ENCODE data around the gene CNDP1.
"Not testable (repeated sequence)": the region's sequence is repeated elsewhere in the genome, so short reads cannot be mapped to it uniquely, and the experiment has no call there.

The CNDP1 gene

DNA sequence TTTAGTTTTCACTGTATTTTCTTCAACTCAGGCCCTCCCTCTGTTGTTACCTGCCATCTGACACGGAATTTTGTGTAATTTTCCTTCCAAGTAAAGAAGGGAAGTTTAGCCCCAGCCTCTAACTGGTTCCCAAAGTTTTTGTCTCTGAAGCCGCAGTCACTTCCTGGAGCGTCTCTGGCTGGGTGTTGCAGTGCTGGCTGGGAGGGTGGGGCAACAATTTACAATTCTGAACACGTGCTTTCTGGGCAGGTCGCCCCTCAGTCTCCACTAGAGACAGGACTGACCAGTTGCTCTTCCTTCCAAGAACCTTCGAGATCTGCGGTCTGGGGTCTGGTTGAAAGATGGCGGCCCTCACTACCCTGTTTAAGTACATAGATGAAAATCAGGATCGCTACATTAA lies 34.7 kb upstream of the CNDP1 start:
- H3K36me3 Mint-ChIP-seq, result peaks cover 13% of the 10 kb centered on the region
- H3K4me3 Mint-ChIP-seq, result peak overlapping the region; percentile 87
- H3K27me3 Mint-ChIP-seq, result no peaks in the 10 kb centered on the region
- H3K27ac Mint-ChIP-seq, result peak overlapping the region; percentile 93
- H3K9me3 Mint-ChIP-seq, result no peaks in the 10 kb centered on the region
- peaks cover 64% of the 10 kb centered on the region for H3K4me1 Mint-ChIP-seq

DNA sequence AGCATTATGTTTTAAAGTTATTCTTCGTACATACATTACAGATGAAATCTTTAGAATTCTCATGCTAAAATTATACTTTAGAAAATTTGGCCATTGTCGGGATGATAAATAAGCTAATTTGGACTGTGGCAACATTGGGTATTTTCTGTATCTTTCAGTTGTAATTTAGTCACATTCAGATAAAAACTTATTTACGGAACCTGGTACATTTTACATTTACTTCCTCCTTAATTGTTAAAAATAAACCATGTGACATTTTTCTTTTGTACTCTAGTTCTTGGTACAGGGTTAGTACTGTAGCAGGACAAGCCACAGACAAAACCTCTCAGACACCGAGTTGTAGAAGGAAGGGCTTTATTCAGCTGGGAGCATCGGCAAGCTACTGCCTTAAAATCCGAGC lies 33.9 kb upstream of the CNDP1 start:
- H3K36me3 Mint-ChIP-seq, result peaks cover 13% of the 10 kb centered on the region
- H3K4me1 Mint-ChIP-seq, result peaks cover 64% of the 10 kb centered on the region

DNA sequence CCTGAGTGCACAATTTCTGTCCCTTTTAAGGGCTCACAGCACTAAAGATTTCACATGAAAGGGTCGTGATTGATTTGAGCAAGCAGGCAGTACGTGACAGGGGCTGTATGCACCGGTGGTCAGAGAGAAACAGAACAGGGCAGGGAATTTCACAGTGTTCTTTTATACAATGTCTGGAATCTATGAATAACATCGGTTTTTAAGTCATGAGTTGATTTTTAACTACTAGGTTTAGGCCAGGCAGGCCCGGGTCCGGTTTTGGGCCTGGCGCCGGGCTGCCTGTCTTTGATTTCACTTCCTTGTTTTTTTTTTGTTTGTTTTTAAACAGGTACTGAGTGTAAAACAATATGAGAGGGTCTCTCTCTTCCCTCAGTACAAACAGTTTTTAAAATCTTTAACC lies 33.5 kb upstream of the CNDP1 start:
- peaks cover 16% of the 10 kb centered on the region for H3K36me3 Mint-ChIP-seq

More for the DNA sequence above, 33.9 kb upstream of the CNDP1 start:
- Mint-ChIP-seq H3K4me3 (peak overlapping the region; percentile 79), H3K27ac (peak overlapping the region; percentile 91), H3K27me3 (no peaks in the 10 kb centered on the region), H3K9me3 (no peaks in the 10 kb centered on the region)

DNA sequence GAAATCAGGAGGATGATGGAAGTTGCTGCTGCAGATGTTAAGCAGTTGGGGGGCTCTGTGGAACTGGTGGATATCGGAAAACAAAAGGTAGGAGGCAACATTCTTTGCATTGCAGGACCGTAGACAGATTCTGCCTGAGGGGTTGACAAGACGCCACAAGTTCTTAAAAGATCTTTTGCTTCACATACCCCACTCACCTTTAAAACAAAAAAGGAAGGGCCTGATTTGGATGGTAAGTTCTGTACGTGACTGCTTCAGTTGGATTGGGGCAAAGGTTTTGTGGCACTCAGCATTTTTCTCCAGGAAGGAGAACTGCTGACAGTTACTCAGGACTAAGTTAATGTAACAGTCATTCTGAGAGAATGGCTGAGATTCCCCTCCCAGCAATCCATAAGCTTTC lies 32.9 kb upstream of the CNDP1 start:
- Mint-ChIP-seq H3K4me3 (peak overlapping the region; percentile 51), H3K9me3 (no peaks in the 10 kb centered on the region), H3K27ac (peak overlapping the region; percentile 91), H3K27me3 (no peaks in the 10 kb centered on the region), H3K4me1 (peaks cover 57% of the 10 kb centered on the region), H3K36me3 (peaks cover 16% of the 10 kb centered on the region)

More for the DNA sequence above, 33.5 kb upstream of the CNDP1 start:
- Mint-ChIP-seq H3K4me3 (peak overlapping the region; percentile 79), H3K27ac (peak overlapping the region; percentile 91), H3K4me1 (peaks cover 60% of the 10 kb centered on the region)
- not testable (repeated sequence) for H3K27me3 Mint-ChIP-seq, H3K9me3 Mint-ChIP-seq

DNA sequence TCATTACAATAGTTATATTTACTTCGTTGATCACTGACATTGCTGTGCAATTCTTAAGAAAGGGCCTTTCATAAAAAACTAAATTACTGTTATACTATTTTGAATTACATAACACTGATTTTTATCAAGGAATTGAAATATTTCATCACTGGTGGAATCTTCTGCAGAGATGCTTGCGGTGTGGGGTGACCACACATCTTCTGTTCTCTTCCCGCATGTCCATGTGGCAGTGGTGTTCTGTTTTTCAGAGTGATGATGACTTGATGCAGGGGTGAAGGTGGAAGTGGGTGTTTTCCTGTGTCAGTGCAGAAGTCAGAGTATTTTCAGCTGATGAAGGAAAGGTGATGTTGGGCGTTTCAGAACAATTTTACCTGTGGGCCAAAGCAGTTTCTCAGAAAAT lies 31.2 kb upstream of the CNDP1 start:
- Mint-ChIP-seq H3K36me3 (peaks cover 30% of the 10 kb centered on the region), H3K9me3 (no peaks in the 10 kb centered on the region), H3K4me1 (peaks cover 55% of the 10 kb centered on the region), H3K27me3 (no peaks in the 10 kb centered on the region), H3K27ac (no peak overlapping the region), H3K4me3 (no peak overlapping the region)

DNA sequence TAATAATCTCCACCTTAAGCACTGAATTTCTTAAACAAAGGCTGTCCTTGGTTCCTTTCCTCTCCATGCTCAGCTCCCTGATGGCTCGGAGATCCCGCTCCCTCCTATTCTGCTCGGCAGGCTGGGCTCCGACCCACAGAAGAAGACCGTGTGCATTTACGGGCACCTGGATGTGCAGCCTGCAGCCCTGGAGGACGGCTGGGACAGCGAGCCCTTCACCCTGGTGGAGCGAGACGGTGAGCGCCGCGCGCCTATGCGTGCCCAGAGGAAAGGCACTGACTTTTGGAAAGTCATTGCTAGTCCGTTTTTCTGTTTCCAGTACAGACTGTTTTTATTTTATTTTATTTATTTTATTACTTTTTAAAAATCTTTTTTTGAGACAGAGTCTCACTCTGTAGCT lies 28.5 kb upstream of the CNDP1 start:
- no peaks in the 10 kb centered on the region for H3K9me3 Mint-ChIP-seq
- peaks cover 30% of the 10 kb centered on the region for H3K36me3 Mint-ChIP-seq
- no peak overlapping the region for H3K4me3 Mint-ChIP-seq
- peak overlapping the region; percentile 65 for H3K27ac Mint-ChIP-seq
- no peaks in the 10 kb centered on the region for H3K27me3 Mint-ChIP-seq
- peaks cover 32% of the 10 kb centered on the region for H3K4me1 Mint-ChIP-seq

DNA sequence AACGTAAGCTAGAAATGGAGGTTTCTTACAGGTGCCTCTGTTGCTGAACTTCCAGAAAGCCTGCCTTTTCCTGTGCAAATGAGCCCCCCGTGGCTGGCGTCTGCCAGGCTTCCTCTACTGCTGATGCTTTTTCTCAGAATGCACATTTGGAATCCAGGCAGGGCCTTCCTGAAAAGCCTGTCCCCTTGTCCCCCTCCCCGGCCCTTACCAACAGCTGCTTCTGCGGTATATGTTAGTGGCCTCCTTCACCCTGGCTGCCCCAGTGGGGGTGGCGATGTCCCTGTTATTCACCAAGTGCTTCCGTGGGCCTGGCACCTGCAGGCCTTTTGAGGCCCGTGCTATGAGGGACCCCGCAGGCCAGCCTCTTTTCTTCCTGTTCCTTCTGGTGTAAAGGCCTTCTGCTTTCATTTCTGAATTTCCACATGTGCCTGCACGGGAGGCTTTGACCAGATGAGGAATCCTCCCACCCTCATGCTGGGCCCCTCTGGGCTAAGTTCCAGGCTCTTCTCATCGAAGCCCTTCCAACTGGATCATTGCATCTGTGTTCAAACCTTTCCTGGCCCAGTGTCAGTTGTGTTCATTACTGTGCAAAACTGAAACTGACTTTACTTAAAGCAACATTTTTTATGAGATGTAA lies 27.7 kb upstream of the CNDP1 start:
- Mint-ChIP-seq H3K4me1 (peaks cover 26% of the 10 kb centered on the region), H3K27ac (no peak overlapping the region), H3K36me3 (peaks cover 28% of the 10 kb centered on the region), H3K4me3 (no peak overlapping the region), H3K27me3 (no peaks in the 10 kb centered on the region), H3K9me3 (no peaks in the 10 kb centered on the region)

DNA sequence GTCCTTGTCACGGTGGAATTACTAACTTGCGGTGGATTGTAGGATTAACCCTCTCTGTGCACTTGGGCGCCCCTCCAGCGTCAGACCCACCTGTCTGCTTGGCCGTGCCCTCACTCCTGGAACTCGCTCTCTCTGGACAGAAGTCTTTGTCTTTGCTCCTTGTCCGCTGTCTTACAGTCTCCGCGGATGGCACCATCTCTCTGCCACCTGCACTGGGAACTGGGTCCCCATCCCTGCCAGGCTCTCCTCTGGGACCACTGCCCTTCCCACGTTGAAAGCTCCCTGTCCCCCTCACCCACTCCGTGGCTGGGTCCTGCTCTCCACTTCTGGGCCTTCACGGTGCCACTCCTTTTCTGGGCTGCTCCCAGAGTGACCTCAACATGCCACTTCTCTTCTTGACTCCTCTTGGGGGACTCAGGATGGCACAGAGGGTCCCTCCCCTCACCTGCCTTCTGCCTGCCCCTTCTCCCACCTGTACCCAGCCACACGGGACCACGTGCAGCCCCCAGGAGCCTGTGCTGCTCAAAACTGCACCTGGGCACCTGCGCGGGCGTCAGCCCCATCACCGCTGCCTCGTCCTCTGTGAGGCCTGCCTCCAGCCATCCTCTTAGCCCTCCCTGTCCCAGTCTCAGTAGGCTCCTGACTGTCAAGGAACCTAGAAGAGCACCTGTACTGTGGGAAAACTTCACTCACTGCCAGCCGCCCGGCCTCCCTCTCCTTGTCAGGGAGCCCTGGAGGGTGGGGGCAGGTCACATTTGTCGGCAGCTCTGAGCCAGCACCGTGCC lies 27.0 kb upstream of the CNDP1 start:
- H3K4me1 Mint-ChIP-seq, result peaks cover 22% of the 10 kb centered on the region
- H3K27me3 Mint-ChIP-seq, result no peaks in the 10 kb centered on the region
- H3K36me3 Mint-ChIP-seq, result peaks cover 28% of the 10 kb centered on the region
- no peak overlapping the region for H3K27ac Mint-ChIP-seq
- H3K4me3 Mint-ChIP-seq, result no peak overlapping the region
- H3K9me3 Mint-ChIP-seq, result no peaks in the 10 kb centered on the region

DNA sequence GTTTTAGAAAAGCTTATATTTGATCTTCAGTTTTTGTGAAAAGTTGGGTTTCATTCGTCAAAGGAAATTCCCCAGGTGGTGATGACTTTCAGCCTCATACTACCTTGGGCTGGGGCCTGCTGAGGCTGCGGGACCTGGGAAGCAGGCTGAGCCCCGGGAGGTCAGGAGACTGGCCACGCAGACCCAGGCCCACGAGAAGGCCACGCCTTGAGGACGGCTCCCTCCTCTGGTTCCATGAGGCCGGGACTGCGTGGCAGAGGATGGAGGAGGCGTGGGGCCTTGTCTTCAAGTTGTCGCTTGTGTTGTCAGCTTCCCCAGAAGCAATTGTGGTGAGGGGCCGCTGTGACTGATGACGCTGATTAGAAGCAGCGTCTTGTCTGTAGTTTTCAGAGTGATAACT lies 26.4 kb upstream of the CNDP1 start:
- H3K27ac Mint-ChIP-seq, result no peak overlapping the region
- peaks cover 30% of the 10 kb centered on the region for H3K36me3 Mint-ChIP-seq
- peaks cover 20% of the 10 kb centered on the region for H3K4me1 Mint-ChIP-seq
- no peaks in the 10 kb centered on the region for H3K27me3 Mint-ChIP-seq
- no peak overlapping the region for H3K4me3 Mint-ChIP-seq
- no peaks in the 10 kb centered on the region for H3K9me3 Mint-ChIP-seq

DNA sequence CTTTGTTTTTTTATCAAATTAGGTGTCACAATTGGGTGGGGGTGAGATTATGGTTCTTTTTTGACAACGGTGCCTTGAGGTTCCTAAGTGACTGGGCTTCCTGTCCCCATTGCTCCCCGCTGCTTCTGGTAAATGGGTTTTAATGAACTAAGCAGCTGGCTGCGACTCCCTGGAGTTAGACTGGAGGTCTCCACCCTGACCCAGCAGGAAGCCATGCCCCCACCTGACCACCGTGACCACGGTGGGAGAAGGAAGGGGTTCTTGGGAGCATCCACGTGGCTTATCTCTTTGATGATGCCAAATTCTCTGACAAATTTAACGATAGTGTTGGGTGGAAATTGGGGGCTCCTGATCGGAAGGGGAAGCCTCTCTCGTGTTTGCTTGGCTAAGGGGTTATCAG lies 25.9 kb upstream of the CNDP1 start:
- Mint-ChIP-seq H3K27ac (no peak overlapping the region), H3K27me3 (no peaks in the 10 kb centered on the region), H3K4me1 (peaks cover 16% of the 10 kb centered on the region), H3K4me3 (no peak overlapping the region), H3K36me3 (peaks cover 27% of the 10 kb centered on the region), H3K9me3 (no peaks in the 10 kb centered on the region)

DNA sequence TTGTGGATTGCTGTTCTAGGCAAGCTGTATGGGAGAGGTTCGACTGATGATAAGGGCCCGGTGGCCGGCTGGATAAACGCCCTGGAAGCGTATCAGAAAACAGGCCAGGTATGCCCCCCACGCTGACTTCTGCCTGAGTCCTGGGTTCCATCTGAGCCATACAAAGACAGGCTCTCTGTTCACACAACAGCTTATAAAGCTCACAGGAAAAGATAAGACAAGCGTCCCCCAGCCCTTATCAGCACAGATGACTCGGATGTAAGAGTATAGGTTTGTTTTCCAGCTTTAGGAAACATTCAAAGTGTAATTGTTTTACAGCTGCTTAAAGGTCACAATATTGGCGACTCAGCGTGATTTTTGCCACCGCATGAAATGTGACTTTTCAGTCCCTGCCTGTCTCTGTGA lies 25.5 kb upstream of the CNDP1 start:
- peaks cover 15% of the 10 kb centered on the region for H3K4me1 Mint-ChIP-seq
- H3K9me3 Mint-ChIP-seq, result no peaks in the 10 kb centered on the region
- H3K27ac Mint-ChIP-seq, result no peak overlapping the region
- no peak overlapping the region for H3K4me3 Mint-ChIP-seq
- H3K36me3 Mint-ChIP-seq, result peaks cover 26% of the 10 kb centered on the region
- no peaks in the 10 kb centered on the region for H3K27me3 Mint-ChIP-seq

DNA sequence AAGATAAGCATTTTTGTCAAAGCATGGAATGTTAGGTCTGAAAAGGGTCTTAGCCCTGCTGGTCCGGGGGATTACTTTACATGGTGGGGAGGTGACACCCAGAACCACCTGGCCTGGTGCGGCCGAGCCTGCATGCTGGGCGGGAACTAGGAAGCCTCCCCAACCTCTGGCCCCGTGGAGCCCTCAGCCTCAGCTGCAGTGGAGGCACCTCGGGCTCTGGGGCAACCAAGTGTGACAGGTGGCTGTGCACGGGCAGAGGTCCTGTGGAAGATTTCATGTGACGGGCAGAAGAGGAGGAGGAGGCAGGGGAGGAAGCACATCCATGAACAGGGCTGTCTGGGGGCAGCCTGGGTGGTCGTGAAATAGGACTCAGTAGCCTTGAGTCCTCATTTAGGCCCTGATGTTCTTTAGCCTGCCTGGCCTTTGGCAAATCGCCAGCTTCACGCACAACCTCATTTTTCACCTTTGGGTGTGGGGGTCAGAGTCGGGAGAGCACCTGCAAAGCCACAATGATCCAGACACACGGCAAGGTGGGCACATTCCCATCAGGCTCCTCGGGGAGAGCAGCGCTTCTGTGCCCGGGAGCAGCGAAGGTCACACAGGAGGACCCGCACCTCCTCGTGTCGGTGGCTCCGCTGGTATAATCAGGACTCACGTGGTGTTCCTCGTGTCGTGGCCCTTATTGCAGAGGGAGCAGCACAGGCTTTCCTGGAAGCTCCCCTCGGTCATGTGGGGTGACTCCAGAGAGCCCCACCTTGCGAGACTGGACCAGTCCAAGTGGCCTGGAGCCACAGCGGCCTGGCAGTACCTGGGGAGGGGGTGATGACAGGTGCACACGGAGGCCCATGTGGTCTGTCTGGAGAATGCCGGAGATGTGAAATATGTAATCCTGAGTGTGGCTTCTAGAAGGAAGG lies 24.2 kb upstream of the CNDP1 start:
- Mint-ChIP-seq H3K4me1 (peaks cover 15% of the 10 kb centered on the region), H3K27ac (no peak overlapping the region), H3K4me3 (no peak overlapping the region), H3K27me3 (no peaks in the 10 kb centered on the region), H3K36me3 (peaks cover 33% of the 10 kb centered on the region), H3K9me3 (no peaks in the 10 kb centered on the region)

DNA sequence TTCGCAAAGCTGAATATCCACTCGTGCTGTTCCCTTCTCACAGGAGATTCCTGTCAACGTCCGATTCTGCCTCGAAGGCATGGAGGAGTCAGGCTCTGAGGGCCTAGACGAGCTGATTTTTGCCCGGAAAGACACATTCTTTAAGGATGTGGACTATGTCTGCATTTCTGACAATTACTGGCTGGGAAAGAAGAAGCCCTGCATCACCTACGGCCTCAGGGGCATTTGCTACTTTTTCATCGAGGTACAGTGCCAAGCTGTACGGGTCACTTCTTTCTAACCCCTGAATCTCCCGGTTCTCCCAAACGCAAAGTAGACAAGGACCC lies 23.6 kb upstream of the CNDP1 start:
- no peak overlapping the region for H3K27ac Mint-ChIP-seq
- H3K4me3 Mint-ChIP-seq, result no peak overlapping the region
- peaks cover 15% of the 10 kb centered on the region for H3K4me1 Mint-ChIP-seq
- no peaks in the 10 kb centered on the region for H3K27me3 Mint-ChIP-seq
- peaks cover 31% of the 10 kb centered on the region for H3K36me3 Mint-ChIP-seq
- no peaks in the 10 kb centered on the region for H3K9me3 Mint-ChIP-seq

DNA sequence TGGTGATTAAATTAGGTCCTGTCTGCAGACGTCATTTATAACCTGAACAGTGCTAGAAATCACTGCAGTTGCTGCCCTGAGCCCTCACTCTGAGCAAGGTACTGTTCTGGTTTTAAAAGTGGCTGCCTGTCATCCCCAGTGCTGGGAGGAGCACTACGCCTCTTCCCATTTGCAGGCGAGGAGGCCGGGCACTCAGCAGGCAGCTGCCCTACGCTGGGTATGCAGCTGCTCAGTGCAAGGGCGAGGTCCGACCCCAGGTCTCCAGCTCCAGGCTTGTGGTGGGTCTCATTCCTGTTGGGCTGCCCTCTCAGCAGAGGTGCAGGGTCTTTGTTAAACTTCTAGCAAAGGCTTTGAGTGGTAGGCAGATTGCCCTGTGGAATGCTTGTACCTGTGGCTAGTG lies 22.5 kb upstream of the CNDP1 start:
- Mint-ChIP-seq H3K4me3 (no peak overlapping the region), H3K36me3 (peaks cover 26% of the 10 kb centered on the region), H3K27me3 (no peaks in the 10 kb centered on the region), H3K27ac (no peak overlapping the region), H3K9me3 (no peaks in the 10 kb centered on the region), H3K4me1 (peaks cover 13% of the 10 kb centered on the region)

DNA sequence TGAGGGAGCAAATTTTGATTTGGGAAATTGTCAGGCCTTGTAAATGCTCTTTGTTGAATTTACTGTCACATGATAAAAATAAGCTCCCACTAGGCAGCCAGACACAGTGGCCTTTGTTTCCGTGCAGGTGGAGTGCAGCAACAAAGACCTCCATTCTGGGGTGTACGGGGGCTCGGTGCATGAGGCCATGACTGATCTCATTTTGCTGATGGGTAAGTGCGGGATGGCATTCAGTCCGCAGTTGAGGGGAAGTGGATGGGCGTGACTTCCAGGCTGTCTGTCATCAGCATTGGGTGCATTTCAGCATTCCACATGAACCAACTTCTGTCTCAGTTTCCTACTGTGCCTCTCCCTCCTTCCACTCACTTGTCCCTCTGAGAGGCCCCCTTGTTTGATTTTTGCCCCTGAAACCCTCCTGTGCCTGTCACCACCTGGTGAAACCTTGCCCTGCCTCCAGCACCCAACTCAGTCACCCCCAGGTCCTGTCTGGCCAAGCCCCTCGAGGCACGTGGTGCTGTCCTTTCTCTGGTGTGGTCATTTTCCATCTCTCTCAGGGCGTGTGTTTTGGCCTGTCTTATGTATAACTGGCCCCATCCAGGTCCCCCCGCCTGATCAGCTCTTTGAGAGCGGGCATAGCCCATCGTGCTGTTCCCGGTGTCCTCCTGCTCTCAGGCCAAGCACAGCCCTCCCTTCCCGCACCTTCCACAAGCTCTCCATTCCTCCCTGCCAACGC lies 21.8 kb upstream of the CNDP1 start:
- no peaks in the 10 kb centered on the region for H3K27me3 Mint-ChIP-seq
- no peak overlapping the region for H3K4me3 Mint-ChIP-seq
- H3K9me3 Mint-ChIP-seq, result no peaks in the 10 kb centered on the region
- no peak overlapping the region for H3K27ac Mint-ChIP-seq
- peaks cover 20% of the 10 kb centered on the region for H3K36me3 Mint-ChIP-seq
- peaks cover 6% of the 10 kb centered on the region for H3K4me1 Mint-ChIP-seq

Measured in activated naive CD4-positive, alpha-beta T cell treated with anti-CD3 and anti-CD28 coated beads, Interleukin-2, amount 50 U/mL, for 24 hours (primary cell).